NB4 (cell line): ENCODE data around the gene CEP85.

Experiments used
- MYC ChIP-seq: IDR thresholded peaks from 2 replicates; pipeline ENCODE4 v1.6.1; 2011; ENCODE audit warnings: low read depth, low read length
- POLR2A ChIP-seq: IDR thresholded peaks from 2 replicates; pipeline ENCODE4 v1.6.1; 2011; ENCODE audit warnings: mild to moderate bottlenecking; ENCODE audit not compliant: insufficient read length; ENCODE audit errors: extremely low read depth
- TF ChIP-seq, protein P1 (sequence below): IDR thresholded peaks from one replicate; pipeline ENCODE4 v1.5.1; 2012; ENCODE audit warnings: low read depth, low read length
- TF ChIP-seq, protein P2 (sequence below): IDR thresholded peaks from 2 replicates; pipeline ENCODE4 v1.6.1; 2011; ENCODE audit warnings: low read depth, low read length

- TF ChIP-seq, protein P1, sequence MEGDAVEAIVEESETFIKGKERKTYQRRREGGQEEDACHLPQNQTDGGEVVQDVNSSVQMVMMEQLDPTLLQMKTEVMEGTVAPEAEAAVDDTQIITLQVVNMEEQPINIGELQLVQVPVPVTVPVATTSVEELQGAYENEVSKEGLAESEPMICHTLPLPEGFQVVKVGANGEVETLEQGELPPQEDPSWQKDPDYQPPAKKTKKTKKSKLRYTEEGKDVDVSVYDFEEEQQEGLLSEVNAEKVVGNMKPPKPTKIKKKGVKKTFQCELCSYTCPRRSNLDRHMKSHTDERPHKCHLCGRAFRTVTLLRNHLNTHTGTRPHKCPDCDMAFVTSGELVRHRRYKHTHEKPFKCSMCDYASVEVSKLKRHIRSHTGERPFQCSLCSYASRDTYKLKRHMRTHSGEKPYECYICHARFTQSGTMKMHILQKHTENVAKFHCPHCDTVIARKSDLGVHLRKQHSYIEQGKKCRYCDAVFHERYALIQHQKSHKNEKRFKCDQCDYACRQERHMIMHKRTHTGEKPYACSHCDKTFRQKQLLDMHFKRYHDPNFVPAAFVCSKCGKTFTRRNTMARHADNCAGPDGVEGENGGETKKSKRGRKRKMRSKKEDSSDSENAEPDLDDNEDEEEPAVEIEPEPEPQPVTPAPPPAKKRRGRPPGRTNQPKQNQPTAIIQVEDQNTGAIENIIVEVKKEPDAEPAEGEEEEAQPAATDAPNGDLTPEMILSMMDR = no peak
- TF ChIP-seq, protein P2, sequence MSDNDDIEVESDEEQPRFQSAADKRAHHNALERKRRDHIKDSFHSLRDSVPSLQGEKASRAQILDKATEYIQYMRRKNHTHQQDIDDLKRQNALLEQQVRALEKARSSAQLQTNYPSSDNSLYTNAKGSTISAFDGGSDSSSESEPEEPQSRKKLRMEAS = no peak
- TF ChIP-seq POLR2A (no peak), MYC (no peak)
Measured at GRCh38 chr1:26215246-26215645, 18.8 kb upstream of the CEP85 start.
